Activated CD8-positive, alpha-beta memory T cell treated with anti-CD3 and anti-CD28 coated beads for 4 hours (primary cell): ENCODE measurements around the gene RP9.

Experiments
- DNase-seq, 2 donors: peaks; one replicate each; pipeline ENCODE4 v3.0.0-alpha.2; 2020; ENCODE audit warnings: low read depth in 2 of 2

RP9 gene, protein sequence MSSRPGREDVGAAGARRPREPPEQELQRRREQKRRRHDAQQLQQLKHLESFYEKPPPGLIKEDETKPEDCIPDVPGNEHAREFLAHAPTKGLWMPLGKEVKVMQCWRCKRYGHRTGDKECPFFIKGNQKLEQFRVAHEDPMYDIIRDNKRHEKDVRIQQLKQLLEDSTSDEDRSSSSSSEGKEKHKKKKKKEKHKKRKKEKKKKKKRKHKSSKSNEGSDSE

GRCh38 chr7:33109005-33109757 is at the start of gene RP9:
Gene RP9, minus strand, starts transcription at chr7:33109404. Its CDS starts 32 bp downstream, at chr7:33109372.
- peak; percentile 55 to 58 for DNase-seq

- no peak for DNase-seq
Observed at GRCh38 chr7:33157781-33158180, 48.6 kb upstream of the RP9 start.

DNA sequence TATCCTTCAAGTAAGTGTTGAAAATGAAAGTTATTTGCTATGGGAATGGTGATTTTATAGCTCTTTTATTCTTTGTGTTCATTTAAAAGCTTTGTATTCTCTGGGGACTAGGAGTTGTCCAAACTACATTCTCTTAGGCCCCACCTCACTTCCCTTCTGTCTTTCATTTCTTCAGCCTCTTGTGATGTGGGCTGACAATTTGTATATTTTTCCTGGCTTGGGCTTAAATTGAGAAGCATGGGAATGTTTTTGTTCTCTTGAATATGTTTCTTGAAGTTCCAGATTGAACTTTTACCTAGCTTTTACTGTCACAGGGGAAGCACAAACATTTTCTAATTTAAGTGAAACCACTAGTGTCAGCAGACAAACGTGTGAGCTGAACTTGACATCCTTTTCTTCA is 48.1 kb upstream of the RP9 start:
- no peak for DNase-seq

GRCh38 chr7:33156441-33156840 is 47.2 kb upstream of the RP9 start:
- DNase-seq = no peak

GRCh38 chr7:33155811-33156210 is 46.6 kb upstream of the RP9 start:
- no peak for DNase-seq

GRCh38 chr7:33152087-33152486 is 42.9 kb upstream of the RP9 start:
- DNase-seq = no peak

DNA sequence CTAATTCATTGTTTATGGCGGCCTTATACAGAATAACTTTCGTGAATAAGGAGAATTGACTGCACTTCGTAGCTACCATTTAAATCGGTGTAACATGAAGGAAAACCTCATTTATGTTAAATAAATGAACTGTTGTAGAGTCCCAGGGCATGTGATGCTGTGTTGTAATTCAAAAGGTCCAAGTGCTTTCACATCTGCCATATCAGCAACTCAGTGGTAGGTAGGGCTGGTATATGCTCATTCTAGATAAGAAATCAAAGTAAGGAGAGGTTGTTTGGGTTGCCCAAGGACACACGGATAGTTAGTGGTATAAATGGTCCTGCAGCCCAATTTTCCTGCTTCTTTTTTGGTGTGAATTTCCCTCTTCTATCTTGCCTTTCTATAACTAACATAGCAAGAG is 36.0 kb upstream of the RP9 start:
- no peak for DNase-seq

GRCh38 chr7:33143996-33144718 is 35.0 kb upstream of the RP9 start:
- DNase-seq = no peak

DNA sequence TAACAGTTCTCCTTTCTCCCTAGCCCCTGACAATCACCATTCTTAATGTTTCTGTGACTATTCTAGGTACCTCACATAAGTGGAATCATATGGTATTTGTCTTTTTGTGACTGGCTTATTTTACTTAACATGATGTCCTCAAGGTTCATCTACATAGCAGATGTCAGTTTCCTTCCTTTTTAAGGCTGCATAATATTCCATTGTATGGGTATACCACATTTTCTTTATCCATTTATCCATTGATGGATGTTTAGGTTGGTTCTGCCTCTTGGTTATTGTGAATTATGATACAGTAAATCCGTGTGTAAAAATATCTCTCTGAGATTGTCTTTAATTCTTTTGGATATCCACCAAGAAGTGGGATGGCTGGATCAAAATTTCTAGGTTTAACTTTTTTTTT is 33.4 kb upstream of the RP9 start:
- no peak for DNase-seq

DNA sequence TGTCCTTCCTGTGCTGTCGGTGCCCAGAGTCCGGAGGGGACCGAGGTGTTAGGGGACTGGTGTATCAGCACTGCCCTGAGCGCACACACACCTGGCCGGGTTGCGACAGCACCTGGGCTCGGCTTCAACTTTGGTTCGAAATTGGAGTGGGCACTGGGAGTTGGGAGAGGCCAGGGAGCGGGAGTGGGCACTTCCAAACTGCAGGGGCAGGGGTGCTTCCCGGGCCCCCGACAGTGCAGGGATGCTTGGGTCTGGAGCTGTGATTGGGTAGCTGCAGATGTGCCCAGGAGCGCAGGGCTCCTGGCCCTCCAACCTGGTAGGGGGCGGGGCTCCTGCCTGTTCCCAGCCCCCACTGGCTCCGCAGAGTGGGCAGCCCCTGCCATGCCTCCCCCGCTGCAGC is 27.9 kb upstream of the RP9 start:
- no peak for DNase-seq

DNA sequence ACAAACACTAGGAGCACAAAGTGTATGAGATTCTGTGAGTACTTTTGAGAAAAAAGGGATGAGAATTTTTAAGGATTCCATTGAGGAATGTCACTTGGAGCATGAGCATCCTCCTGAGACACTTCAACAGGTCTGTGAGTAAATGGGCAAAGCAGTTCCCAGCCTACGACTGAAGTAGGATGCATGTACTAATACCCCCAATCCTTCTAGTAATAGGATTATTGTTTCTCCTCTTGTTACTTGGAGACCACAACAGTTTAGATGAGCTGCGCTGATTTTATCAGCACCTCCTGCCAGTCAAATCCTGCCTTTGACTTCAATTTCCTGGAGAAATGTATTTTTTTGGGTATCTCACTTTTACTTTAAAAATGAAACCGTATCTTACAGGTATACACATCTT is 21.0 kb upstream of the RP9 start:
- DNase-seq = no peak

GRCh38 chr7:33129806-33130153 is 20.6 kb upstream of the RP9 start:
- DNase-seq = no peak

GRCh38 chr7:33128990-33129805 is 20.0 kb upstream of the RP9 start, which contains the start of gene BBS9:
Gene BBS9, plus strand, starts transcription at chr7:33129564. Its CDS starts 16,689 bp downstream, at chr7:33146253.
- peak; percentile 78 to 85 for DNase-seq

DNA sequence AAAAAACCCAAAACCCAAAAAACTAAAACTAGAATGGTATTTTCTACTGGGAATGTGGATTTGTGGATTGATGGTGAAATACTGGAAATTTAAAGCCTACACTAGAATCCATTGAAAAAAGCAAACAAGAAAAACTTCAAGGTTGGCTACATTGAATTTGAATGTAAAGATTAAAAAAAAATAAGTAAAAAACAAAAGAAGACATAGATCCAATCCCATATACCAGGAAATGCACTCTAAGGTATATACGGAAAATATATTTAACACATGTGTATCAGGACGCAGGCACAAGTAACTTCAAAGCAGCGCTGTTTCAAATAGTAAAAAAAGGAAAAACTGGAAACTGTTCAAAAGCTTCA is 19.4 kb upstream of the RP9 start:
- DNase-seq = no peak

GRCh38 chr7:33127085-33127484 is 17.9 kb upstream of the RP9 start:
- no peak for DNase-seq

- no peak for DNase-seq
Observed at GRCh38 chr7:33118383-33118782, 9.2 kb upstream of the RP9 start.

DNA sequence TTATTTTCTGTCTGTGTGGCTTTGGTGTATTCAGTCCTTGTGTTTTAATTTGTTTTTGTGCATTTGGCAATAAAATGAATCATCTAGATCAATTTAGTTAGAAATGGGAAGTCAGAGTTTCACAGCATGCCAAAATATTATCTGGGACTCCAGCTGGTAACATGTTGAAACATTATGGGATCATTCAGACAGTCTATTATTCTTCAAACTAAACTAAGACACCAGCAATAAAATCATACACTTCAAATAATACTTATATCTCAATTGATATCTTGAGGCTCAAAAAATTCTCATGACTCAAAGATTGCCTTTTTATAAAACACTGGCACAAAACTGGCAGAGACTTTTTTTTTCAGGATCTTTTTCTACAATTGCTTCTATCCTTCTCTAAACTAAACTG is 5.8 kb upstream of the RP9 start:
- no peak for DNase-seq

DNA sequence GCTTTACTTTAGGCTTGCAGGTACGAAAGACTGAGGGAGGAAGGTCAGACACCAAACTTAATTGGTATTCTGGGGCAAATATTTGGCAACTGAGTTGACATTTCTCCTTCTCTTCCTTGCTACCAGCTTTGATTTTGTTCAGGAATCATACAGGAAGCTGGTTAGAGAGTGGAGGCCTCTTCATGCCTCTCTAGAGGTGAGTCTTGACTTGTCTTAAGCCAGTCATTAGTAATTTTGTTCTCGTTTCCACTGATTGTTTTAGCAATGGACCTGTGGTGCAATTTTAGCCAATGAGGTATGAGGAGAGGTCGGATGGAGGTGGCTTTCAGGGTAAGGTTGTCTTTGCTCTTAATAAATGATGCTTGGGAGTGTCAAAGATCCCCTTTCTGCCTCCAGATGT is 2.4 kb upstream of the RP9 start:
- no peak for DNase-seq

GRCh38 chr7:33109758-33110238 is 594 bp upstream of the RP9 start:
- DNase-seq = no peak

- DNase-seq = no peak
Observed at GRCh38 chr7:33108554-33109004, 625 bp downstream of the RP9 start.

GRCh38 chr7:33107136-33108066 is 1.8 kb downstream of the RP9 start:
- DNase-seq = no peak
